ENCODE data around the gene EMC8. TPM values are rescaled to one million over a fixed set of nuclear protein-coding genes. Genes with fewer than 3 reads are reported as not detected.

The EMC8 gene
- total RNA-seq, 1 donor from 2014 or later: 27.4 TPM

DNA sequence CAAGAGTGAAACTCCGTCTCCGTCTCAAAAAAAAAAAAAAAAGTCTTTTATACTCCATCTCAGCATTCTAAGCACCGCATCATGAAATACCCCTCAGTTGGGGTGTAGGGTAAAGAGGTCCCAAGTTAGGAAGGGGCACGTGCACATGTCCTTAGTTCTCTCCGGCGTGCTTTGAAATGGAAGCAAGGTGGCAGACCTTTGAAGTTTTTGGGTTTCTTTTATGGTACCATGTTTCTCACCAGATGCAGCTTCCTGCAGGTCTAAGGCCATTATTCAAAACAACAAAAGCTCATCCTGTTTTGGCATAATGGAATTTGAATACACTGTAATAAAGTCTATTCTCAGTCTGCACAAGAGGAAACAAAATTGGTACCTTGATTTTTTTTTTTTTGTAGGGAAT, 9.6 kb downstream of the EMC8 start:
- Mint-ChIP-seq H3K4me1 (ENCODE audit: low read depth) (no peaks in the 10 kb centered on the region), H3K9me3 (ENCODE audit: low read depth) (peaks cover 7% of the 10 kb centered on the region), H3K4me3 (ENCODE audit: unreplicated experiment) (no peak overlapping the region), H3K27me3 (ENCODE audit: low read depth) (no peaks in the 10 kb centered on the region), H3K27ac (ENCODE audit: unreplicated experiment) (no peak overlapping the region), H3K36me3 (ENCODE audit: low read depth) (peaks cover 29% of the 10 kb centered on the region)
- TF ChIP-seq, protein P1, sequence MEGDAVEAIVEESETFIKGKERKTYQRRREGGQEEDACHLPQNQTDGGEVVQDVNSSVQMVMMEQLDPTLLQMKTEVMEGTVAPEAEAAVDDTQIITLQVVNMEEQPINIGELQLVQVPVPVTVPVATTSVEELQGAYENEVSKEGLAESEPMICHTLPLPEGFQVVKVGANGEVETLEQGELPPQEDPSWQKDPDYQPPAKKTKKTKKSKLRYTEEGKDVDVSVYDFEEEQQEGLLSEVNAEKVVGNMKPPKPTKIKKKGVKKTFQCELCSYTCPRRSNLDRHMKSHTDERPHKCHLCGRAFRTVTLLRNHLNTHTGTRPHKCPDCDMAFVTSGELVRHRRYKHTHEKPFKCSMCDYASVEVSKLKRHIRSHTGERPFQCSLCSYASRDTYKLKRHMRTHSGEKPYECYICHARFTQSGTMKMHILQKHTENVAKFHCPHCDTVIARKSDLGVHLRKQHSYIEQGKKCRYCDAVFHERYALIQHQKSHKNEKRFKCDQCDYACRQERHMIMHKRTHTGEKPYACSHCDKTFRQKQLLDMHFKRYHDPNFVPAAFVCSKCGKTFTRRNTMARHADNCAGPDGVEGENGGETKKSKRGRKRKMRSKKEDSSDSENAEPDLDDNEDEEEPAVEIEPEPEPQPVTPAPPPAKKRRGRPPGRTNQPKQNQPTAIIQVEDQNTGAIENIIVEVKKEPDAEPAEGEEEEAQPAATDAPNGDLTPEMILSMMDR (IDR thresholded peaks at IDR 0.05): no peak
- no peak for DNase-seq (ENCODE audit: low spot score)

DNA sequence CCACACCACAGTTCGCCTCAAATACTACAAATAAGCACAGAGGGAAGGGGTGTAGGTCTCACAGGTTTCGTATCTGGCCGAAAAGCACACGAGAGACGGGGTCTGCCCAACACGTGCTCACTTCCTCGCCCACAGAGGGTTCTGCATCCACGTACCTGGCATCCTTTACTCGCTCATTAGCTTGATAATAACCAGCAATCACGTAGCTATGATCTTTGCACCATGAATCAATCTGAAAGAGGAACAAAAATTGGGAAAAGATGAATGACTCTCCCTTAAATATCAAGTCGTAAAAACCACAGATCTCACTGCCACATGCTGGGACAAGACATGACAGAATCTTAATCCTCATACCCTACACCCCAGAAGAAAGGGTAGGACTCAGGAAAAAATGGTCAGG, 10.5 kb downstream of the EMC8 start:
- H3K4me3 Mint-ChIP-seq (ENCODE audit: unreplicated experiment): no peak overlapping the region
- H3K9me3 Mint-ChIP-seq (ENCODE audit: low read depth): peaks cover 7% of the 10 kb centered on the region
- H3K27ac Mint-ChIP-seq (ENCODE audit: unreplicated experiment): no peak overlapping the region
- no peak for DNase-seq (ENCODE audit: low spot score)
- H3K36me3 Mint-ChIP-seq (ENCODE audit: low read depth): peaks cover 26% of the 10 kb centered on the region
- H3K4me1 Mint-ChIP-seq (ENCODE audit: low read depth): no peaks in the 10 kb centered on the region
- TF ChIP-seq, protein P1 (IDR thresholded peaks at IDR 0.05): no peak
- H3K27me3 Mint-ChIP-seq (ENCODE audit: low read depth): no peaks in the 10 kb centered on the region

DNA sequence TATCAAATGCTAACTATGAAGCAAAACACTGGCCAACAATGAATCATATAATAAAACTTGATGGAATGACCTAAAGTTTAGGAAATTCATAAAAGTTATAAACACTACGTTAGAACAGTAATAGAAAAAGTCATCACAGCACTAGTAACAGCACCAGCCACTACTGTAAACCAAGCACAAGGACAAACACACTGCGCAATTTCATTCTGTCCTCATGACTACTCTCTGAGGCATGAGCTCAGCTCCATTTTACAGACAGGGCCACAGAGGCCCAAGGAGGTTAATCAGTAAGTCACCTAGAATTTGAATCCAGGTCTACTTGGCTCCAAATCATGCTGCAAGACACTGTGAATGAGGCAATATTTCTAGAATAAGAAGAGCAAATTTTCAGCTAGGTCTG, 13.4 kb downstream of the EMC8 start:
- Mint-ChIP-seq H3K36me3 (ENCODE audit: low read depth) (peaks cover 14% of the 10 kb centered on the region), H3K27ac (ENCODE audit: unreplicated experiment) (no peak overlapping the region), H3K4me1 (ENCODE audit: low read depth) (peaks cover 4% of the 10 kb centered on the region), H3K4me3 (ENCODE audit: unreplicated experiment) (no peak overlapping the region), H3K9me3 (ENCODE audit: low read depth) (no peaks in the 10 kb centered on the region), H3K27me3 (ENCODE audit: low read depth) (no peaks in the 10 kb centered on the region)
- no peak for DNase-seq (ENCODE audit: low spot score)
- TF ChIP-seq, protein P1 (IDR thresholded peaks at IDR 0.05): no peak

DNA sequence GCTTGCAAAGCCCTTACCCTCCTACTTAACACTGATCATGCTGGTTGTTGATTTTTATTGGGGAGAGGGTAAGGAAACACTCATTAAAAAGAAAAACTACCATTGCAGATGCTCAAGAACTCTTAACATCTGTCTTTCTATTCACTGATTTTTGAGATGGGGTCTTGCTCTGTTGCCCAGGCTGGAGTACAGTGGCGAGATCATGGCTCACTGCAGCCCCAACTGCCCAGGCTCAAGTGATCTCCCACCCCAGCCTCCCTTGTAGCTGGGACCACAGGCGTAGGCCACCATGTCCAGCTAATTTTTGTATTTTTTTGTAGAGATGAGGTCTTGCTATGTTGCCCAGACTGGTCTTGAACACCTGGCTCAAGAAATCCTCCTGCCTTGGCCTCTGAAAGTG, 14.5 kb downstream of the EMC8 start:
- Mint-ChIP-seq H3K36me3 (ENCODE audit: low read depth) (peaks cover 21% of the 10 kb centered on the region), H3K4me3 (ENCODE audit: unreplicated experiment) (no peak overlapping the region), H3K4me1 (ENCODE audit: low read depth) (peaks cover 4% of the 10 kb centered on the region), H3K9me3 (ENCODE audit: low read depth) (no peaks in the 10 kb centered on the region), H3K27me3 (ENCODE audit: low read depth) (no peaks in the 10 kb centered on the region), H3K27ac (ENCODE audit: unreplicated experiment) (no peak overlapping the region)
- DNase-seq (ENCODE audit: low spot score): no peak
- TF ChIP-seq, protein P1 (IDR thresholded peaks at IDR 0.05): no peak

DNA sequence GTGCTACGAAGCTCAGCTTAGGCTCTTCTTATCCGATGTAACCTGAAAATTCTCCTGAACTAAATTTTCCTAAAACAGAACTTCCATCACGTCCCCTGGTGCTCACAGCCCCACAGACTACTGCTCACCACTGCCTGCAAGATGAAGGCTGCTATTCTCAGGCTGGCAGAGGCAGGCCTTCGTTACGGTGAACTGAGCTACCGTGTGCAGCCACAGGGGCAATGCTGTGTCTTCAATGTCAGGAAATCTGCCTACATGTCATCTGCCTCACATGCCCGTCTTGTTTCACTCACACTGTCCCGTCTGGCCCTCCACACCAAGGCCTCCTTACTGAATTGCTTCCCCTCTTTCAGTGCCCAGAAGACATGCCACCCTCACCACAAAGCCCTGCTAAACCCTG, 15.9 kb downstream of the EMC8 start:
- Mint-ChIP-seq H3K4me1 (ENCODE audit: low read depth) (peaks cover 4% of the 10 kb centered on the region), H3K4me3 (ENCODE audit: unreplicated experiment) (no peak overlapping the region), H3K27me3 (ENCODE audit: low read depth) (no peaks in the 10 kb centered on the region), H3K27ac (ENCODE audit: unreplicated experiment) (no peak overlapping the region), H3K9me3 (ENCODE audit: low read depth) (no peaks in the 10 kb centered on the region), H3K36me3 (ENCODE audit: low read depth) (peaks cover 32% of the 10 kb centered on the region)
- TF ChIP-seq, protein P1 (IDR thresholded peaks at IDR 0.05): no peak
- no peak for DNase-seq (ENCODE audit: low spot score)

Measured in chondrocyte (in vitro differentiated cells).